ENCODE data around the gene EYA2. TPM values are rescaled to one million over a fixed set of nuclear protein-coding genes. Genes with fewer than 3 reads are reported as not detected.

EYA2 gene
- total RNA-seq, 2 experiments from 2014 or later, result not detected

- intact Hi-C loops (cut with micrococcal nuclease), result no loop called here
- H3K4me3 Mint-ChIP-seq, result no peak overlapping the region
- DNase-seq (no peak), ATAC-seq (no peak)
- no peaks in the 10 kb centered on the region for H3K27me3 Mint-ChIP-seq
- H3K9me3 Mint-ChIP-seq, result no peaks in the 10 kb centered on the region
- TF ChIP-seq, protein P1, sequence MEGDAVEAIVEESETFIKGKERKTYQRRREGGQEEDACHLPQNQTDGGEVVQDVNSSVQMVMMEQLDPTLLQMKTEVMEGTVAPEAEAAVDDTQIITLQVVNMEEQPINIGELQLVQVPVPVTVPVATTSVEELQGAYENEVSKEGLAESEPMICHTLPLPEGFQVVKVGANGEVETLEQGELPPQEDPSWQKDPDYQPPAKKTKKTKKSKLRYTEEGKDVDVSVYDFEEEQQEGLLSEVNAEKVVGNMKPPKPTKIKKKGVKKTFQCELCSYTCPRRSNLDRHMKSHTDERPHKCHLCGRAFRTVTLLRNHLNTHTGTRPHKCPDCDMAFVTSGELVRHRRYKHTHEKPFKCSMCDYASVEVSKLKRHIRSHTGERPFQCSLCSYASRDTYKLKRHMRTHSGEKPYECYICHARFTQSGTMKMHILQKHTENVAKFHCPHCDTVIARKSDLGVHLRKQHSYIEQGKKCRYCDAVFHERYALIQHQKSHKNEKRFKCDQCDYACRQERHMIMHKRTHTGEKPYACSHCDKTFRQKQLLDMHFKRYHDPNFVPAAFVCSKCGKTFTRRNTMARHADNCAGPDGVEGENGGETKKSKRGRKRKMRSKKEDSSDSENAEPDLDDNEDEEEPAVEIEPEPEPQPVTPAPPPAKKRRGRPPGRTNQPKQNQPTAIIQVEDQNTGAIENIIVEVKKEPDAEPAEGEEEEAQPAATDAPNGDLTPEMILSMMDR (IDR thresholded peaks at IDR 0.05), result no peak
- H3K27ac Mint-ChIP-seq, result no peak overlapping the region
- POLR2A ChIA-PET, result no interaction called here
- CTCF ChIA-PET, result interaction anchor here (1.0 to 1.4 kb wide), 3 partner anchors 13 to 152 kb away, joined by 3 to 5 read pairs (median 5); no protein-coding TSS in a partner anchor
- H3K36me3 Mint-ChIP-seq (ENCODE audit: low read depth), result peaks cover 33% of the 10 kb centered on the region
- H3K4me1 Mint-ChIP-seq (ENCODE audit: low read depth), result peaks cover 2% of the 10 kb centered on the region
Observed at GRCh38 chr20:47232518-47232917, 337.9 kb downstream of the EYA2 start.

GRCh38 chr20:47233333-47234188 is 338.9 kb downstream of the EYA2 start:
- ChIA-PET CTCF (interaction anchor here (0.5 to 1.4 kb wide), 5 partner anchors 14 to 416 kb away, joined by 3 to 5 read pairs (median 4); no protein-coding TSS in a partner anchor), POLR2A (interaction anchor here (0.6 kb wide), 1 partner anchor 32 kb away, joined by 3 read pairs; no protein-coding TSS in a partner anchor)
- H3K4me1 Mint-ChIP-seq (ENCODE audit: low read depth), result peaks cover 2% of the 10 kb centered on the region
- TF ChIP-seq, protein P1 (IDR thresholded peaks at IDR 0.05), result no peak
- no peak for ATAC-seq
- intact Hi-C loops (cut with micrococcal nuclease), result no loop called here
- H3K27ac Mint-ChIP-seq, result no peak overlapping the region
- H3K9me3 Mint-ChIP-seq, result no peaks in the 10 kb centered on the region
- DNase-seq, result no peak
- no peaks in the 10 kb centered on the region for H3K27me3 Mint-ChIP-seq
- no peak overlapping the region for H3K4me3 Mint-ChIP-seq
- H3K36me3 Mint-ChIP-seq (ENCODE audit: low read depth), result peaks cover 35% of the 10 kb centered on the region

DNA sequence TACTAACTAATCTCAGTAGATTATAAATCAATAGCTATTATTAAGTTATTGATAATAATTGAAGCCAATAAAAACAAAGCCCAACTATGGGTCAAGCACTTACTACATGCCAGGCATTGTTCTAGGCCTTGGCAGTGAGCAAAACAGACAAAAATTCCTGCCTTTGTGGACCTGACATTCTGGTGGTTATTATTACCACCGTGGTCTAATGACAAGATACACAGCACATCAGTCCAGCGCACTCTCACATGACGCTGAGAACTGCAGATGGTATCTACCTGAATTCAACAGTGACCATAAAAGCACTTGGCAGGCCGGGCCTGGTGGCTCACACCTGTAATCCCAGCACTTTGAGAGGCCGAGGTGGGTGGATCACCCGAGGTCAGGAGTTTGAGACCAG is 340.5 kb downstream of the EYA2 start:
- Mint-ChIP-seq H3K27ac (no peak overlapping the region), H3K9me3 (no peaks in the 10 kb centered on the region), H3K36me3 (ENCODE audit: low read depth) (peaks cover 32% of the 10 kb centered on the region), H3K27me3 (no peaks in the 10 kb centered on the region), H3K4me1 (ENCODE audit: low read depth) (peaks cover 2% of the 10 kb centered on the region), H3K4me3 (no peak overlapping the region)
- no peak for DNase-seq
- ChIA-PET POLR2A (interaction anchor here (0.5 to 0.6 kb wide), 2 partner anchors 9 to 97 kb away, joined by 3 read pairs; no protein-coding TSS in a partner anchor), CTCF (interaction anchor here (0.9 to 1.3 kb wide), 4 partner anchors 16 to 149 kb away, joined by 3 to 6 read pairs (median 4); no protein-coding TSS in a partner anchor)
- no peak for ATAC-seq
- intact Hi-C loops (cut with micrococcal nuclease), result no loop called here
- TF ChIP-seq, protein P1 (IDR thresholded peaks at IDR 0.05), result no peak

GRCh38 chr20:47235853-47236638 is 341.4 kb downstream of the EYA2 start:
- Mint-ChIP-seq H3K4me3 (no peak overlapping the region), H3K36me3 (ENCODE audit: low read depth) (peaks cover 29% of the 10 kb centered on the region), H3K27ac (no peak overlapping the region), H3K9me3 (no peaks in the 10 kb centered on the region), H3K27me3 (no peaks in the 10 kb centered on the region), H3K4me1 (ENCODE audit: low read depth) (no peaks in the 10 kb centered on the region)
- DNase-seq (no peak), ATAC-seq (no peak)
- TF ChIP-seq, protein P1 (IDR thresholded peaks at IDR 0.05), result no peak
- POLR2A ChIA-PET, result no interaction called here
- intact Hi-C loops (cut with micrococcal nuclease), result no loop called here
- CTCF ChIA-PET, result interaction anchor here (0.6 kb wide), 1 partner anchor 134 kb away, joined by 3 read pairs; no protein-coding TSS in a partner anchor
